K562 (cell line): Measurements from ENCODE around the gene WDR1. TPM values are rescaled to one million over a fixed set of nuclear protein-coding genes. Genes with fewer than 3 reads are reported as not detected.

ENCODE experiments used
- ATAC-seq: fragments of 200-7000 bp; cut with Tn5 transposase; 3 replicates; pipeline ENCODE4 v1.9.1; 2020; ENCODE audit warnings: moderate library complexity
- BruUV-seq: library from RNA; stranded (reverse); fragments of 400-500 nt; replicated peaks from 2 replicates; lab custom pipeline; 2021; lab: Mats Ljungman, UMichigan
- CTCF ChIA-PET: fragments of 300-600 bp; formaldehyde crosslinking; extraction: SDS; loops from one replicate; lab custom pipeline; 2021; ENCODE audit warnings: low intra/inter-chr PET ratio; lab: Yijun Ruan, JAX
- POLR2A ChIA-PET: fragments of 300-600, 350-650 bp; sonication (Branson Sonifier 250); formaldehyde crosslinking; extraction: SDS; loops from one replicate; lab custom pipeline; 2021; ENCODE audit warnings: antibody characterized with exemption, inconsistent platforms; lab: Yijun Ruan, JAX
- DNase-seq, 4 experiments: peaks; one replicate each; pipeline versions ENCODE4 v3.0.0 to v3.0.0-alpha.2; 2011 to 2018; ENCODE audit warnings: low spot score in 3 of 4, mixed read lengths in 3 of 4; ENCODE audit errors: extremely low read depth in 1 of 4
- FAIRE-seq: peaks from 2 replicates; lab custom pipeline; 2011; peaks lifted over from hg19 to GRCh38; lab: Jason Lieb, UNC
- H2AFZ ChIP-seq: 2 replicates; pipeline ENCODE4 v1.6.0; 2011; ENCODE audit warnings: low read depth, low read length, control low read depth, inconsistent platforms
- H3K27ac ChIP-seq: fragments of 200-600 bp; 3 replicates; pipeline ENCODE4 v1.8.0; 2011; ENCODE audit warnings: low read depth, mild to moderate bottlenecking, control low read depth, inconsistent platforms, low read length, moderate library complexity, mixed read lengths; ENCODE audit errors: extremely low read depth
- H3K27me3 ChIP-seq, 2 experiments: fragments of 300-600 bp in 1 of 2; 2 replicates in 1 of 2; 3 replicates in 1 of 2; pipeline versions ENCODE4 v1.6.0 to v1.8.0; 2011; ENCODE audit warnings: inconsistent platforms in 2 of 2, low read length in 2 of 2, mild to moderate bottlenecking in 1 of 2, mixed read lengths in 1 of 2, moderate library complexity in 1 of 2; ENCODE audit not compliant: control insufficient read depth in 2 of 2, insufficient read depth in 2 of 2
- H3K36me3 ChIP-seq: fragments of 300-600 bp; 3 replicates; pipeline ENCODE4 v1.8.0; 2011; ENCODE audit warnings: mild to moderate bottlenecking, low read length, inconsistent platforms; ENCODE audit not compliant: control insufficient read depth, insufficient read depth
- H3K4me1 ChIP-seq, 2 experiments: fragments of 200-600 bp in 1 of 2; replicated peaks in 1 of 2; 2 replicates in 1 of 2; 3 replicates in 1 of 2; pipeline versions ENCODE4 v1.5.1 to v1.8.0; 2011; ENCODE audit warnings: inconsistent platforms in 2 of 2, low read length in 2 of 2, mild to moderate bottlenecking in 1 of 2, mixed read lengths in 1 of 2, moderate library complexity in 1 of 2; ENCODE audit not compliant: control insufficient read depth in 2 of 2, insufficient read depth in 2 of 2
- H3K4me2 ChIP-seq: 2 replicates; pipeline ENCODE4 v1.6.1; 2011; ENCODE audit warnings: low read length, control low read depth, inconsistent platforms, mixed read lengths; ENCODE audit not compliant: insufficient read depth
- H3K4me3 ChIP-seq: fragments of 200-600 bp; sonication (generic), shearing (Covaris generic); 2 replicates; pipeline ENCODE4 v1.5.1; 2016; ENCODE audit warnings: control low read depth, inconsistent platforms
- H3K79me2 ChIP-seq: fragments of 200-600 bp; 3 replicates; pipeline ENCODE4 v1.8.0; 2011; ENCODE audit warnings: low read length, inconsistent platforms; ENCODE audit not compliant: control insufficient read depth, insufficient read depth
- H3K9ac ChIP-seq, 2 experiments: 2 replicates each; pipeline versions ENCODE4 v1.6.0 to v1.6.1; 2011; ENCODE audit warnings: low read depth in 2 of 2, low read length in 2 of 2, control low read depth in 1 of 2, inconsistent platforms in 1 of 2, mild to moderate bottlenecking in 1 of 2, mixed read lengths in 1 of 2; ENCODE audit not compliant: insufficient read depth in 1 of 2
- H3K9me1 ChIP-seq: one replicate; pipeline ENCODE4 v1.6.0; 2011; ENCODE audit warnings: inconsistent platforms, mild to moderate bottlenecking, low read length, moderate library complexity; ENCODE audit not compliant: control insufficient read depth, insufficient read depth
- H3K9me3 ChIP-seq: replicated peaks from 2 replicates; pipeline ENCODE4 v1.5.1; 2011; ENCODE audit warnings: low read depth, low read length, inconsistent platforms; ENCODE audit not compliant: control insufficient read depth, insufficient read depth
- H4K20me1 ChIP-seq: replicated peaks from 2 replicates; pipeline ENCODE4 v1.6.1; 2011; ENCODE audit warnings: low read length, inconsistent platforms, mixed read lengths; ENCODE audit not compliant: control insufficient read depth, insufficient read depth
- BCL6 ChIP-seq: fragments of 250-450 bp; sonication (Bioruptor Pico); IDR thresholded peaks from 2 replicates; pipeline ENCODE4 v1.4.0; 2020
- CBX1 ChIP-seq: sonication (generic); IDR thresholded peaks from 2 replicates; pipeline ENCODE4 v1.6.1; 2016; ENCODE audit warnings: antibody characterized with exemption, low read depth, mild to moderate bottlenecking
- COPS2 ChIP-seq: fragments of 450-650 bp; conservative IDR thresholded peaks from 2 replicates; pipeline ENCODE4 v1.6.1; 2016; ENCODE audit warnings: mild to moderate bottlenecking, moderate library complexity
- RB1 ChIP-seq: fragments of 450-650 bp; IDR thresholded peaks from 2 replicates; pipeline ENCODE4 v1.6.1; 2017; ENCODE audit warnings: low read depth, mild to moderate bottlenecking
- TAF7 ChIP-seq: fragments of 450-650 bp; IDR thresholded peaks from 2 replicates; pipeline ENCODE4 v1.6.1; 2016; ENCODE audit warnings: missing genetic modification characterization, missing compliant biosample characterization
- WGBS: fragments of 100-300 bp; shearing (Covaris generic); methylation state at CpG from one replicate; pipeline ENCODE4 v1.1.6; 2016; ENCODE audit warnings: low coverage, mixed read lengths; ENCODE audit not compliant: insufficient coverage; ENCODE audit errors: missing lambda C conversion rate; 5-methylcytosine and 5-hydroxymethylcytosine counted together
- in situ Hi-C: fragments of 300-500 bp; cut with MboI; formaldehyde crosslinking; loops from 4 replicates; pipeline ENCODE4 v1.15.0; 2018; ENCODE audit warnings: inconsistent platforms, mixed read lengths
- intact Hi-C: fragments of 100-400 bp; cut with micrococcal nuclease; formaldehyde crosslinking; loops from 2 replicates; pipeline ENCODE4 v1.14.2; 2022
- polyA plus RNA-seq, 8 experiments: library from polyadenylated mRNA; depleted of rRNA in 4 of 8; stranded (reverse) in 5 of 8; unstranded in 3 of 8; fragments of >200 nt; fragmentation: Nextera tagmentation in 2 of 8; fragmentation: Illumina TruSeq in 1 of 8; extraction: Ambion mirVana in 2 of 8; extraction: Trizol in 1 of 8; gene quantifications; 2 replicates each; pipeline versions ENCODE4 v1.2.1 to v1.2.3, GENCODE V29; 2011 to 2014; ENCODE audit warnings: inconsistent platforms in 1 of 8, missing spikeins in 1 of 8
- total RNA-seq, 7 experiments: library from RNA; depleted of rRNA in 6 of 7; stranded (reverse); fragments of >200 nt in 6 of 7; fragmentation: Illumina TruSeq in 2 of 7; extraction: Trizol in 2 of 7; gene quantifications; 2 replicates each; pipeline versions ENCODE4 v1.2.1 to v1.2.3, GENCODE V29; 2011 to 2021; ENCODE audit warnings: low replicate concordance in 1 of 7
- TF ChIP-seq, protein P1 (sequence below): fragments of 250-450 bp; sonication (Bioruptor Pico); IDR thresholded peaks from 2 replicates; pipeline ENCODE4 v1.8.0; 2021; ENCODE audit warnings: moderate library complexity, mild to moderate bottlenecking, inconsistent platforms
- TF ChIP-seq, protein P2 (sequence below): sonication (generic); formaldehyde crosslinking; IDR thresholded peaks from 2 replicates; pipeline ENCODE4 v1.8.1; 2022; ENCODE audit warnings: missing genetic modification reagents
- TF ChIP-seq, protein P3 (sequence below): fragments of 450-650 bp; formaldehyde crosslinking; IDR thresholded peaks from 2 replicates; pipeline ENCODE4 v1.4.0; 2020; ENCODE audit warnings: mild to moderate bottlenecking, moderate library complexity

WDR1 gene
- total and polyA plus RNA-seq, 9 of the 15 experiments (the other 6 are each of a cell fraction or from before 2014, with no cell fraction given), result 16.1 to 213 (median 125) TPM

DNA sequence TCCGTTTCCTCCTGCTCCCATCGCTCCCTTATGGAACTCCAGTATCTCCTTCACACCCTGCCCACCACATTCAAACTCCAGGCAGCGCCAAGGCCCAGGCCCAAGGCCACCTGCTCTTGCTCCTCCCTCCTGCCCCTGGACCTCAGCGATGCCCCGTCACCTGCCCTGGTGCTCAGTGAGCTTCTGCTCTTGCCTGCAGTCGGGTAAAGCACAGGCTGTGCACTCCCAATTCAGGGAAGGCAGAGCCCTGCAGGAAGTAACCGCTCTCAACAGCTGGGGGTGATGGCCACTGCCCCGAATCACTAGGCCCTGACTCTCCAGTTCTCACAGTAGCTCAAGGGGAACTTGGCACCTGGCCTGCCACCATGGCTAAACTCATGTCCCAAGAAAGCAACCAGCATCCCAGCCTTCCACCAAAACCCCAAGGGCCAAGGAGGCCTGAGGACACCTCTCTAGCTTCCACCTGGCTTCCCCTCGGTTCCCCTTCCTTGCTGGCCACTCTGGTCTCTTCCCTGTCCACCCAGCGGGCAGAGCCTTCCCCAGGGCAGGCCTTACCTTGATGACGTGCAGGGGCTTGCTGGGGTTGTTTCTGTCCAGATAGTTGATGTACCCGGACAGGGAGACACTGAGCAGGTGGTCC, 29.3 kb downstream of the WDR1 start:
- in situ Hi-C loops, result no loop called here
- CTCF ChIA-PET, result no interaction called here
- TF ChIP-seq RB1 (no peak), COPS2 (no peak), TAF7 (tag) (no peak), CBX1 (no peak), BCL6 (no peak)
- TF ChIP-seq, protein P1, sequence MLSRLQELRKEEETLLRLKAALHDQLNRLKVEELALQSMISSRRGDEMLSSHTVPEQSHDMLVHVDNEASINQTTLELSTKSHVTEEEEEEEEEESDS (CRISPR knock-in tag), result no peak
- TF ChIP-seq, protein P2, sequence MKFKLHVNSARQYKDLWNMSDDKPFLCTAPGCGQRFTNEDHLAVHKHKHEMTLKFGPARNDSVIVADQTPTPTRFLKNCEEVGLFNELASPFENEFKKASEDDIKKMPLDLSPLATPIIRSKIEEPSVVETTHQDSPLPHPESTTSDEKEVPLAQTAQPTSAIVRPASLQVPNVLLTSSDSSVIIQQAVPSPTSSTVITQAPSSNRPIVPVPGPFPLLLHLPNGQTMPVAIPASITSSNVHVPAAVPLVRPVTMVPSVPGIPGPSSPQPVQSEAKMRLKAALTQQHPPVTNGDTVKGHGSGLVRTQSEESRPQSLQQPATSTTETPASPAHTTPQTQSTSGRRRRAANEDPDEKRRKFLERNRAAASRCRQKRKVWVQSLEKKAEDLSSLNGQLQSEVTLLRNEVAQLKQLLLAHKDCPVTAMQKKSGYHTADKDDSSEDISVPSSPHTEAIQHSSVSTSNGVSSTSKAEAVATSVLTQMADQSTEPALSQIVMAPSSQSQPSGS (CRISPR knock-in tag), result no peak
- TF ChIP-seq, protein P3, sequence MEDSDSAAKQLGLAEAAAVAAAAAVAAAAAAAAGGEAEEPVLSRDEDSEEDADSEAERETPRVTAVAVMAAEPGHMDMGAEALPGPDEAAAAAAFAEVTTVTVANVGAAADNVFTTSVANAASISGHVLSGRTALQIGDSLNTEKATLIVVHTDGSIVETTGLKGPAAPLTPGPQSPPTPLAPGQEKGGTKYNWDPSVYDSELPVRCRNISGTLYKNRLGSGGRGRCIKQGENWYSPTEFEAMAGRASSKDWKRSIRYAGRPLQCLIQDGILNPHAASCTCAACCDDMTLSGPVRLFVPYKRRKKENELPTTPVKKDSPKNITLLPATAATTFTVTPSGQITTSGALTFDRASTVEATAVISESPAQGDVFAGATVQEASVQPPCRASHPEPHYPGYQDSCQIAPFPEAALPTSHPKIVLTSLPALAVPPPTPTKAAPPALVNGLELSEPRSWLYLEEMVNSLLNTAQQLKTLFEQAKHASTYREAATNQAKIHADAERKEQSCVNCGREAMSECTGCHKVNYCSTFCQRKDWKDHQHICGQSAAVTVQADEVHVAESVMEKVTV (CRISPR knock-in tag), result no peak
- TF ChIP-seq, all 486 proteins: peak for 0
- POLR2A ChIA-PET, result interaction anchor here (0.5 to 1.9 kb wide), 4 partner anchors 9 to 318 kb away, joined by 3 to 9 read pairs (median 4); partner anchors contain the start of gene WDR1
- Histone ChIP-seq H3K4me2 (no peak overlapping the region), H3K9ac (peak overlapping the region in 1 of 2 experiments; percentile 35; a peak in 2 of 4 replicates), H3K4me1 (no peaks in the 10 kb centered on the region; a peak in 1 of 5 replicates), H3K9me1 (no peaks in the 10 kb centered on the region), H3K27me3 (no peaks in the 10 kb centered on the region), H3K36me3 (peaks cover 100% of the 10 kb centered on the region; the same call in 2 of the 3 replicates), H3K4me3 (no peak overlapping the region), H3K79me2 (no peaks in the 10 kb centered on the region; the same call in 2 of the 3 replicates), H4K20me1 (peaks cover 10% of the 10 kb centered on the region), H2AFZ (no peak overlapping the region), H3K27ac (no peak overlapping the region), H3K9me3 (no peaks in the 10 kb centered on the region)
- DNase-seq (no peak), FAIRE-seq (no peak), ATAC-seq (no peak)
- 89% methylated on average over 10 of the region's 12 CpGs for WGBS
- intact Hi-C loops, result no loop called here
- BruUV-seq, result no TSS peak
